Stimulated activated CD4-positive, alpha-beta T cell treated with anti-CD3 and anti-CD28 coated beads, Interleukin-2, amount 100 ng/mL, for 24 hours (primary cell): ENCODE measurements around the gene FAM131C.
"Not testable (repeated sequence)": the region's sequence is repeated elsewhere in the genome, so short reads cannot be mapped to it uniquely, and the experiment has no call there.

ENCODE experiments used
- DNase-seq, 2 donors: peaks; one replicate each; pipeline ENCODE4 v3.0.0-alpha.2; 2020

Gene FAM131C, protein sequence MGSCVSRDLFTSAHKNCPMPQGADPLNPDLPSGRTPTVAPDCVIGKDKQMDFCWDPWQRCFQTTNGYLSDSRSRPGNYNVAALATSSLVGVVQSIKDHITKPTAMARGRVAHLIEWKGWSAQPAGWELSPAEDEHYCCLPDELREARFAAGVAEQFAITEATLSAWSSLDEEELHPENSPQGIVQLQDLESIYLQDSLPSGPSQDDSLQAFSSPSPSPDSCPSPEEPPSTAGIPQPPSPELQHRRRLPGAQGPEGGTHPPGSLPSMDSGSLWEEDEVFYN

DNA sequence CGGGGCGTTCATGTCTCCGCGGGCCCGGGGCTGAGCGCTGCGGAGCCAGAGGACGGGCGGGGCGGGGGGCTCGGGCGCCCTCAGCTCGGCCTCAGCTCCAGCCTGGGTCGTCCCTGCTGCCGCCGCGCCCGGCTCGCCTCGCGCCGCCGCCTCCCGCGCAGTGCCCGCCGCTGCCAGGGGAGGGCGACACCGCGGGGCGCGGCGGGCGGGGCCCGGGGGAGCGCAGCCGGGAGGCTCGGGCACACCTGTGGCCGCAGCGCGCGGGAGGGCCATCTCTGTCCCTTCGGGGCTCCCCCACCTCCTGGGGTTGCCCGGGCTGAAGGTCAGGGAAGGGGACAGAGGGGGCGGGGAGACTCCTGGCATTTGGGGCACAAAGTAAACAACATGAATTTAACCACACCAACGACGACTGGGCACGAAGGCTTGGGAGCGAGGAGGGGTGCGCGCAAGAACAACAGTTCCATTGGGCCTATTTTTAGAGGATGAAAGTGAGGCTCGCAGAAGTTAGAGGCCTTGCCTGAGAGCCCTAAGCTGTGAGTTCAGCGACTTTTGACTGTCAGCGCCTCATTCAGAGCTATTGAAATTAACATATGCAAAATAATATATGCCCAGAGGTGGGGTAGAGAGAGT lies at the start of gene FAM131C:
Gene FAM131C (minus strand): TSS at position 162 of the 630 bp plus-strand sequence. CDS start 209 bp downstream, outside the sequence.
- peak; percentile 51 to 54 for DNase-seq

DNA sequence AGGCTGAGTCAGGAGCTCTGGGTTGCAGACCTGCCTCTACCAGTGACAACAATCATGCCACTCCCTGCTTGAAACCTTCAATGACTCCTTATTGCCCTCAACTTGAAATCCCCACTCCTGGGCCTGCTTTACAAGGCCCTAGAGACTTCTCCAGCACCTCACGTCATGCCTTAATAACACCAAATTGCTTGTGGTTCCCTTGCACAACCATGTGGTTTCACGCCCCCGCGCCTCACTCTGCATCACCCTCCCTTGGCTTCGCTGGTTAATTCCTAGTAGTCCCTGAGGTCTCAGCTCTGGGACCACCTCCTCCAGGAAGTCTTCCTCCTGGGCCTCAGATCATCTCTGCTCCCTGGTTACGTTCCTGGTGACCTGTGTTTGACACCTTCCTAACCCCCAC lies 49.5 kb upstream of the FAM131C start:
- DNase-seq, result peak; percentile 49 to 58

DNA sequence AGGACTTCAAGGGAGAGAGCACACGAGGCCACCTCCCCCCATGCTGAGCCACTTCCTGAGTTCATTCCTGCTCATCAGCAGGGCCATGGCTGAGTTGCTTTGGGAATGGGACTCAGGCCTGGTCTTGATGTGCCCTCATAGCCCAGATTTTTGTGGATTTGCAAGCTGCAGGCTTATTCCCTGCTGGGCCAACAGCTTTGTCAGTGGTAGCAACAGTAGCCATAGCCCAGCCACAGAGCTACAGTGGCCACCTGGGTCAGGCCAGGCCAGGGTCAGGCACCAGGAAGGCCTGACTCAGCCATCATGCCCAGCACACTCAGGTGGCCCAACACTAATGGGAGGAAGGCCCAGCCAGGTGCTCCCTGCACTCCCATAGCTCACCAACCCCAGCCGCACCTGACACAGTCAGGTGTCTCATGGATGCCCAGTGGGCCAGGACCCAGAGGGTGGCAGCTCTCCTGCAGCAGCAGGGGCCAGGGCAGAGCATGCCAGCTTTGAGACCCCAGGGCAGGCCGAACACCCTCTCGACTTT lies 49.0 kb upstream of the FAM131C start:
- no peak for DNase-seq

DNA sequence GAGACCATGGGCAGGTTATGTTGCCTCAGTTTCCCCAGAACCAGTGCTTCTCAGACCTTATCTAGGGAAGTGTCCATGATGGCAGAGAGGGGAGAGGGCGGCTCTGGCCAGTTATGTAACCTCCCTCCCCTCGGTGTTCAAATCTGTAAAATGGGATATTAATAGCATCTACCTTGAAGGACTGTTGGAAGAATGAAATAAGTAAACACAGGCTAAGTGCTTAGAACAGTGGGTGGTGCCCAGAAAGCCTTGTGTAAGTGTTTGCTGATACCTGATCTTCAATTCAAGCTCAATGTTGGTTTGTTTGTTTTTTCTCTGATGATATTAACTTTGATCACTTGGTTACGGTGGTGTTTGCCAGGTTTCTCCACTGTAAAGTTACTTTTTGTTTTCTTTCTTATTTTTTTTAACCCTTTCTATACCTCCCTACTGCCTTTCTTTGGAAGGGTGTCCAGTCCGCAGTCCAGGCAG lies 47.5 kb upstream of the FAM131C start:
- no peak for DNase-seq

DNA sequence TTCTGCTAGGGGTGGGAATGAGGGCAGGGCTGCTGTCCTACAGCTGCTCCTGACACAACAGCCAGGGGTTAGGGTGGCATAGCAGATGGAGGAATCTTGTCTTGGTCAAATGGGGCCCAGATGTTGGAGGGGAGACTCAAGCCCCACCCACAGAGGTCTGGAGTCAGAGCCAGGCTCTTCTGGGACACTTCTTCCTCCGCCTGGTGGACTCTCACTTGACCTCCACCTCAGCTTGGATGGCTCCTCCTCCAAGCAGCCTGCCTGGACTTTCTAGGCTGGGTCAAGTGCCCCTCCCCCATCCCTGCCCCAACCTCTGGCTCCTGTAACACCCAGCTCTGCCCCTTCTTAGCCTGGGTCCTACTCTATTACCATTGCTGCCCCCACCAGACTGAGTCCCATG lies 47.0 kb upstream of the FAM131C start:
- no peak for DNase-seq

DNA sequence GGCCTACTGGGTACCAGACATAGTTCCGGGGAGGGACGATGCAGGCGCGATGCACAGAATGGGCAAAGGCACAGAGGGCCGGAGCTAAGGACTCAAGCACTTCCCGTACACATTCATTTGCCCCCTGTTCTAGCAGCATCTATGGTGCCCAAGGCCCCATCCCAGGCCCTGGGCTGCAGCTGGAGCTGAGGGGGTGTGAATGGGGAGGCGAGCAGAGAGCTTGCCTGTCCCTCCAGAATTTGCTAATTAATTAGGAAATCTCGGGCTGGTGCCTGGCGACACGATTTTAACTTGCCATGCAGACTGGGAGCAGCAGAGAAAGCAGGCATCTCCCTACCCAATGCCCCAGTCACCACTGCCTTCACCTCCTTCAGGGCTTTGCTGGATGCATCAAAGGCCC lies 46.5 kb upstream of the FAM131C start:
- no peak for DNase-seq

DNA sequence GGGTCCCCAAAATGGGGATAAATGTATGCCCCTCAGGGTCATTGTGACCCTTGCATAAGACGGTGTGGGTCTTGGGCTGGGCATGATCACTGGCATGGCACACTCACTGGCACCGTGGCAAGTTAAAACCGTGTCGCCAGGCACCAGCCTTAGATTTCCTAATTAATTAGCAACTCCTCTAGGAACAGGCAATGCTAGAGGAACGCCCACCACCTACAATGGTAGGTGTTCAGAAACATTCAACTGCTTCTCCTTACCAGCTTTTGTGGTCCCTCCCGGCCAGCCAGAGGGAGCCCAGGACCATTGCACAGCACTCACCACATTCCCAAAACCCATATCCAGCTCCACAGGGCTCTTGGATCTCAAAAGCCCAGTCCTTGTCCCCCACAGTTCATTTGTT lies 46.1 kb upstream of the FAM131C start:
- DNase-seq, result no peak

DNA sequence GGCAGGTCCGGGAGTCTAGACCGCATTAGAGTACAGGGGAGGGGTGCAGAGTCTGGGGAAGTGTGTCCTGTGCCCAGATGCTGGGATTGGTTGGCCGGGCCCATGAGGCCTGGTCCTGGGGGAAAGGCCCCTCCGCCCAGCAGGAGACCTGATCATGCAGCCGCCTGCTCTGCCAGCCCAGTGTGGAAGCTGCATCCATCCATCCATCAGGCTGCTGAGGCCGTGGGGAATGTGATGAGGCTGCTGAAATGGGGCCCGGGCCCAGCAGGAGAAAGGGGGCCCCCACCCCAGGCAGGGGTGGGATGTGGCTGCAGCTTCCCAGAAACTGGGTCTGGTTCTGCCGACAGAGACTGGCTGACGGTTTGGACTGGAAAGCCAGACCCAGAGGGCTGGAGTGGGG lies 45.3 kb upstream of the FAM131C start:
- no peak for DNase-seq

DNA sequence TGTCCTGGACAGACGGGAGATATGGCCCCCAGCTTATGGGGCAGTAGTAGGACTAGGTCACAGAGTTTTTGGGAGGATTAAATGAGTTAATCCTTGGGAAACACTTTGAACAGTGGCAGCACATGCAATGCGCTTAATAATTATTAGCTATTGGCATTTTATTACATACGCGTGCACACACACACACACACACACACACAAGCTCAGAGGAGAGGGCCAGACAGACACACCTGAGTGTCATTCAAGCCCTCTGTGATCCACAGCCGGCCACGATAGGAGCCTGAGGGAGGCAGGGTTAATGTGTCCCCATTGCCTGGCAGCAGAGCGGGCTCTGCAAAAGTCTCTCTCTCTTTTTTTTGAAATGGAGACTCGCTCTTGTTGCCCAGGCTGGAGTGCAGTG lies 44.5 kb upstream of the FAM131C start:
- no peak for DNase-seq

DNA sequence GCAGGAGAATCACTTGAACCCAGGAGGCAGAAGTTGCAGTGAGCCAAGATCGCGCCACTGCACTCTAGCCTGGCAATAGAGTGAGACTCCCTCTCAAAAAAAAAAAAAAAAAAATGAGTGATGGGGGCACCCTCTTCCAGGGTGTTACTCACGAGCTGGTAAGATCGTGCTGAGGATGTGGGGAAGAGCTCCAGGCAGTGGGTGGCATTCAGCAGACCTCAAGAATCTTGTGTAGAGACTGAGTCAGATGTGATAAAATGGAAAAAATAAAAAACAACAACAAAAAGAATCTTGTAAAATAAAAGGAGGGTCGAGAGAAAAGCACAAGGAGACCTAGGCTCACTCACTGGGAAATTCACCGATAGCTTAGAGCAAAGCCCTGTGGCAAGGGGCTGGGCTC lies 43.9 kb upstream of the FAM131C start:
- DNase-seq, result no peak

DNA sequence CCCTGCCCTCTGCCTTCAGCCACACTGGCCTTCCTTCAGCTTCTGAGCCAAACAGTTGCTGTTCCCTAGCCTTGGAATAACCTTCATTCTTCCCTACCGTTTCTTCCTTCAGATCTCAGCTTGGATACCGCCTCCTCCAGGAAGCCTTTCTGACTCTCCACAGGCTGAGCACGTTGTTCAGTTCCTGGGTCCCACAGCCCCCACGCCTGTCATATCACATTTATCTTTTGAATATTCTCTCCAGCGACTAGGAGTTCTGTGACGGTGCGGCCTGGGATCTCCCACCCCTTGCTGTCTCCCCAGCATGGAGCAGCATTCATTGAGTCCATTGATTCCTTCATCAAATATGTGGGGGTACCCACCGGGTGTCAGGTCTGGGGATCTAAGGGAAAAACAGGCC lies 43.2 kb upstream of the FAM131C start:
- no peak for DNase-seq

DNA sequence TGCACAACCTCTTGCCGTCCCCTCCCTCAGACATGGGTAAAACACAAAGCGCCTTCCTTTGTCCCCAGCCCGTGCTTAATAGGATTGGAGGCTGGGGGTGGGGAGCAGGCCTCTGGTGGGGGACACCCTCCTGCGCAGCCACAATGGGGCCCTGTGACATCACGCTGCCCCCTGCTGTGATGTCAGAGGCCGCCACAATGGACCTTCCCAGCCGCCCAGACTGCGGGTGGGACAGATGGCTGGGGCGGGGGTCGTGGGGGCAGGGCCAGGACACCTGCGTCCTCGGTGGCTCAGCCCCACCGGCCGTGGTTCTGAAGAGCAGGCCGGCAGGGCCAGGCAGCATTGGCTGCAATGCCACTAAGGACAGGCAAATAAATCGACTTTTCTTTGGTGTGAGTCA lies 42.6 kb upstream of the FAM131C start:
- no peak for DNase-seq

DNA sequence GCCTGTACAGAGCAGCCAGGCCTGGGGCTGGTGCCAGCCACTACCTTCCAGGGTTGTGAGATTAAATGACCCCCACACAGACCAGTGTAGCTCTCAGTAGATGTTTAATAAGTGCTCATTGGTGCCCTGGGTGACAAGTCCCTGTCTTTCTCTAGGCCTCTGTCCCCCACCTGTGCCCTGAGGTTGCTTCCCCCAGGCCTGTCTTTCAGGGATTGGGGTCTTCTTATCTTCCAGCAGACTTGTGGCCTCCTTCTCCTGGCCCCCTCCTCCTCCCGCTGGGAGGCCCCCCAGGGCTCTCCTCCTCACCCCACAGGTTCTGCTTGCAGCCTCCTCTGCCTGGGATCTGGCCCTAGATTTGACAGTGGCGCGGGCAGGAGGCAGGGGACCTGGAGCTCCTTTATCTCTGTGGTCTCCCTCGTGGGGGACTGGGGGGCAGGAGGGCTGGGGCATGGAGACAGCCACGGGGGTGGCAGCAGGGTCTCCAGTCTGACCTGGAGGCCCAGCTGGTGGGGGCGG lies 42.1 kb upstream of the FAM131C start:
- DNase-seq, result no peak

DNA sequence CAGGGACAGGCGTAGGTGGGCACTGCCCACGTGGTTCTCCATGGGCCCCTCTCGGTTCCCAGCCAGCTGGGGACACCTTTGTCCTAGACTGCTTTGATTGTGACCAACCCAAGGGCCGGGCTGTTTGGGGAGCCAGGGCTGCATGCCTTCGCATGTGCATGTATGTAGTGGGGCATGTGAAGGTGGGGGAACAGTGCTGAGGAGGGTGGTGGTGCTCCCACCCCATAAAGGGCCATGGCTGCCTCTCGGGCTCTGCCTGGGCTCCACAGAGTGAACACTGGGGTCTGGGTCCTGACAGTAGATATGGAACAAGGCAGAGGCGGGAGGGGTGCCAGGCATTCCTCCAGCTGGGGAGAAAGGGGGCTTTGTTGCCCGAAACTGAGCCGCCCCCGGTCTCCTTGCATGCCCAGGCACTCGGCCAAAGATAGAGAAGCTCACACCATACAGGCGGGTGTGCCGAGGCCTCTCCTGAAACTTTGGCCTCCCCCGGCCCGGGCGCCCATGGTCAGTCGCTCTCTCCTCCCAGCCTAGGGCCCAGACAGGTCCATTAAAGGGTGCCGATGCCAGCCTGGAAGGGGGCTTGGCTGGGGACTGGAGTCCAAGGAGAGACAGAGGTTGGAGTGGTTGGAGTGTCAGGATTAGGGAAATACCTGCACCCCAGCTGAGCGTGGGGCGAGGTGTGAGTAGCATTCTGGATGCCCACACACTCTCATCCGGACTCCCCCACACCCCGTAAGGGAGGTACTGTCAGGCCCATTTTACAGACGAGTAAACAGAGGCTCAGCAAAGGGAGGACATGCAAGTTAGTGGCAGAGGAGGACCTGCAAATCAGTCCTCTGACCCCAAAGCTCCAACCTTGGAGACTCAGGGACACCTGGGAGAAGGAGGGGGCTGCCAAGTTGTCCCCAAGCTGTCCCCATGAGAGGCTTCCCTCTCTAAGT lies 41.3 kb upstream of the FAM131C start:
- no peak for DNase-seq

DNA sequence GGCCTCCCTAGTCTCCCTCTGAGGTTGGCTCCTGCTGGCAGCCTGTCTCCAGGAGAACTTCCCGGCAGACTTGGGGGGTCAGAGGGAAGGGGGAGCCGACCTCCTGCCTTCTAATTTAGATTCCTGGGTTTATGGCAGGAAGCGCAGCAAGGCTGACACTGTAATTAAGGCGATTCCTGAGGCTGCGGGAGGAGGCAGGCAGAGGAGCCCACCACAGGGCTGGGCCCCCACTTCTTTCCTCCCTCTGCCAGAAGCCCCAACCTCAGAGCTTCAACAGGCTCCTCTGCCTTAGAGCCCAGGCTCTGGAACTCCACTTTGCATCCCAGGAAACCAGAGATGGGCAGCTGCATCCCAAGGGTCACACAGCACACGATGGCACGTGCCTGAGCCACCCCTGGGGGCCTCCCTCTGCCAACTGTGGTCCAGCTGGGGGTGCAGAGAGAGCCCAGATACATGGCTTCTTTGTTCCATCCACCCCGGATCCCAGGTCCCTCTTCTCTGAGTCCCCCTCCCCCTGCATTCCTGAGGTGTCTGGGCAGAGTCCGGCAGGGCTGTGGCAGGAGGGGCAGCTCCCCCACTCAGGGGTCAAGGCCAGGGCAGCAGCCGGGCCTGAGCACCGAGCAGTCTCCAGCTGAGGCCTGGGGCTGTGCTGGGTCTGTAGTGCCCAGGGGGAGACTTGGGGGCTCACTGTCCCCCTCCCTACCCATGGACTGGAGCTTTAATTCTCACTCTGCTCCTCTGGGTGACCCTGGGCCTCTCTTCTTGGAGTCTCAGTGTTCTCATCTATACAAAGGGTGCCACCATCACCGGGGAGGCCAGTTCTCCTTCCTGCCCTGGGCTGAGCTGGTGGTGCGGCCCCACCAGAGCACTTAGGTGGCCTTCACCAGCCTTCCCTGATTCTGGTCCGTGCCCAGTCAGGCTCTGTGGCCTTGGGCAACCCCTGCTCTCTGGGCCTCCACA lies 39.4 kb upstream of the FAM131C start:
- no peak for DNase-seq

DNA sequence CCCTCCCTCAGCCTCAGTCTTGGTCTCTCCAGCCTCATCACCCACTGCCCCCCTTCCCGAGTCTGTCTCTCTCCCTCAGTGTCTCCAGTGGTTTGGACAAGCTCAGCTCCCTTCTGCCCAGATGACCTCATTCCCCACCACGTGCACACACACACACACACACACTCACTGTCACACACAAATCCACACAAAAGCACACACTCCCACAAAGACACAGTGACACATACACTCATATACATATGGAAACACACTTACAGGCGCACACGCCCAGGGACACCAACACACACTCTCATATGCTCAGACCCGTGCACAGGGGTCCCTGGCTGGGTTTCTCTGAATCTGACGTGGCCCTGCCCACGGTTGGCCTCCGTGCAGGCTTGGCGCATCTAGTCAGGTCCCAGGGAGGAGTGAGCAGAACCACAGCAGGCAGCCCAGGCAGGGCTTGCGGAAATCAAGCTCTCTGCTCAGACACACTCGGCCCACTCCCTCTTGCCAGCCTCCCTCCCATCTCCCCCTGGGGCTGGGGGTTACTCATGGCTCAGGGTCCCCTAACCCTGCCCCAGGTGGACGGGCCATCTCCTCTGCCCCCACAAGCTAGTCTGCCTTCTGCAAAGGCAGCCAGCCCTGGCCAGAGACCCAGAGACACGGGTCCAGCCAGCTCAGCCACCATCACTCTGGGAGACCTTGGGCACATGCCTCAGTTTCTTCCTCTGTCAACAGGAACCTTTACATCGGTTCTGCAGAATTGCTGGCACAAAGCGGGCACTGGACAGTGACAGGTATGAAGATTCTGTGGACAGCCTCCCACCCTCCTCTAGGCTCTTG lies 38.5 kb upstream of the FAM131C start:
- DNase-seq, result no peak

DNA sequence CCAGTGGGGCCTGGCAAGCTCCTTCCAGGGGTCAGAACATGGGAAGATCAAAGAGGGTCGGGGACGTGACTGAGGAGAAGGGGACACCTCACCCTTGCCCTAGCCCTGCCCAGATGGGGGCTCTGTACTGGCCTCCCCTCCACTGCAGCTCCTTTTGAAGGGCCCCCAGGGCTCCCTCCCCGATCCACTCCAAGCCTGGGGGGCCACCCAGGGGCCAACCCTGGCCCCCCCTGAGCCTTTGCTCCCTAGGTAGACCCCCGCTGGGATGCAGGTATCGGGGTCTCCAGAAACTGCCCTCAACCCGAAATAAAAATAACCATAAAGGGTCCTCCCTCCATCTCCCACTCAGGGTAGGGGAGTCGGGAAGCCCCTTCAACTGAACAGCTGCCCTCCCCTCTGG lies 37.4 kb upstream of the FAM131C start:
- no peak for DNase-seq

DNA sequence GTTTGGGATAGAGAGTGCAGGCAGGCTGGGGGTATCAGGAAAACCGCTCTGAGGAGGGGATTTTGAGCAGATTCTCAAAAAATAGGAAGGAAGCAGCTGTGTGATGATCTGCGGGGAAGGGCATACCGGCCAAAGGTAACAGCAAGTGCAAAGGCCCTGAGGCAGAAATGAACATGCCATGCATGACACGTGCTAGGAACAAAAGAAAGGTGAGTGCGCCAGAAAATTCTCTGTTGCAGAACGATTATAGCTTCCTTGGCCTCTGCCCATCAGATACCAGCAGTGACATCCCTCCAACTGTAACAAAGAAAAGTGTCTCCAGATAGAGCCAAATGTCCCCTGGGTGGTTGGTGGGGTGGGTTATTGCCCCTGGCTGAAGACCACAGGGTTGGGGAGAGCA lies 37.0 kb upstream of the FAM131C start:
- no peak for DNase-seq

DNA sequence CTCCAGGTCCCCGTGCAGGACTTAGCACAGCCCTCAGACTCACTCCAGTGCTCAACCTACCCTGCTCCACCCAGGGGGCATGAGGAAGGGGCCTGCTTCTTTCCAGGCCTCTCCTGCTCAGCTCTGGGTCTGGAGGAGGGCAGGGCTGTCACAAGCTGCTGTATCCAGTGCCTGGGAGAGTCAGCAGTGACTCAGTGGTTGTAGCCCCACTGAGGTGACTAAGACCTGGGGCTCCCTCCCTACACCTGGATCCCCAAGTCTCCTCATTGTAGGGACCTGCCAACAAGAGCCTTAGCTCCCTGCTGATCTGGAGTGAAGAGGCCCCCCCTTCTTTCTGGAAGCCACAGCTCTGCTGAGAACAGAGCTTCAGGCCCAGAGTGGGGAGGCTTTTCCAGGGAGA lies 36.1 kb upstream of the FAM131C start:
- DNase-seq, result no peak

DNA sequence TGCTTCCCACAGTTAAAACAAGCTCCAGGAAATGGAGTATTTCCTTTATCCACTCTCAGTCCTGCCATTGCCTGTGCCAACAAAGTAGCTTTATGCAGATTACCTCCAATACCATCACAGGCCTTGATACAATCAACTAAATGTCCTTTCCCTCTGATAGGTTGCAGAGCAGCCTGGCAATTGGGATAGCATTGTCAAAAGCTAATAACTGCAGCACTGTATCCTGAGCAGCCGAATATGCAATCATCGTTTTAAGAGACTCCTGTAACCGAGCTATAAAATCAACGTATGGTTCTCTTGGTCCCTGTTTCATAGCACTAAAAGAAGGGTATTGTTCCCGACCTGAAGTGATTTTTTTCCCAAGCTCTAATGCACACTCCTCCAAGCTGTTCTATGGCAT lies 33.6 kb upstream of the FAM131C start:
- not testable (repeated sequence) for DNase-seq

DNA sequence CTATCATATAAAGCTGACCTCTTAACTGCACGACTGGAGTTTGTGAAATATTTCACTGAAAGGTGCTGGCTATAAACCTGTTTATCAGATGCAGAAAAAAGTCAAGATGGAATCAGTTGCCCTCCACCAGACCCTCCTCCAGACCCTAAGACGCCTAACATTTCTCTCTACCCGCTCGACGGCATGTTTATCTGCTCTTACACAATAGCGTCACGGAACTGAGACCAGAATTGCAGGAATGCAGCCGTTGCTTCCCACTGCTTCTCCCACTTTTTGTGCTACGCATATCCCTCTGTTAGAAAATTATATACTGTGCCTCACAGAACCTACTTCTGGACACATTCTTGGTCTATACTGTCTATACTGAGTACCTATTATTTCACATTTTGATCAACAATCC lies 28.2 kb upstream of the FAM131C start:
- no peak for DNase-seq
